Heart left ventricle (tissue), 13 donors: Measurements from ENCODE around the gene OSTM1.

ENCODE experiments used
- CTCF ChIP-seq, 12 donors: fragments of 200-600 bp; sonication (generic) in 4 of 12; IDR thresholded peaks; one replicate each; pipeline versions ENCODE4 v1.5.0 to v1.8.0; 2018 to 2022; ENCODE audit warnings: antibody characterized with exemption in 12 of 12, mild to moderate bottlenecking in 5 of 12
- POLR2A ChIP-seq, 2 donors: fragments of 450-650 bp; IDR thresholded peaks; one replicate each; pipeline ENCODE4 v1.6.1; 2017; ENCODE audit warnings: antibody characterized with exemption in 2 of 2, mild to moderate bottlenecking in 2 of 2, moderate library complexity in 2 of 2
- donor health status: ischemic (EF 13 %, LVEDD 7.1; RV severe dilation, severe dysfunction).
- donor health status: DM: no; HTN: yes; CAD: no.
- donor health status: DM: no; HTN: no; CAD: no.
- donor health status: ischemic (EF 25% LVEDD 6.9; RV normal size, moderate dysfunction).
- donor health status: ischemic (EF 25% LVEDD 5.7; RV mildly dilated, moderate dysfunction).
- donor health status: ischemic (EF 35%, LVEDD 5.7; RV mildly dilated, moderate dysfunction).
- donor health status: nonischemic (EF 11% LVEDD 7.7; RV severe dilation, severe dysfunction).
- donor health status: DM: yes; HTN: yes; CAD: no.
- donor health status: PGD.
- donor health status: ischemic (EF 29% LVEDD 5.4; RV normal size, mild dysfunction).
- donor health status: nonischemic (EF 23%, LVEDD 6.1; RV moderate dilation, normal function).

GRCh38 chr6:108078191-108078590 lies 3.6 kb upstream of the OSTM1 start:
- TF ChIP-seq POLR2A (IDR thresholded peaks at IDR 0.05) (no peak), CTCF (IDR thresholded peaks at IDR 0.05) (no peak)
